ENCODE data around the gene NMT1.

The NMT1 gene

GRCh38 chr17:45060797-45061605 lies at the start of gene NMT1:
Gene NMT1, plus strand, starts transcription at chr17:45061317. Its CDS starts 13 bp downstream, at chr17:45061330.
- peak; percentile 99 for DNase-seq

- no peak for DNase-seq
These were observed 49.4 kb upstream of the NMT1 start for GRCh38 chr17:45011767-45012166.

- DNase-seq = no peak
These were observed 47.8 kb upstream of the NMT1 start for GRCh38 chr17:45013021-45013997.

- DNase-seq = no peak
These were observed 44.9 kb upstream of the NMT1 start for GRCh38 chr17:45016237-45016636.

GRCh38 chr17:45016823-45017222 lies 44.3 kb upstream of the NMT1 start:
- DNase-seq = no peak

GRCh38 chr17:45018514-45018847 lies 42.6 kb upstream of the NMT1 start:
- no peak for DNase-seq

- DNase-seq = peak; percentile 39
These were observed 42.0 kb upstream of the NMT1 start for GRCh38 chr17:45018848-45019711.

GRCh38 chr17:45020354-45021138 lies 40.6 kb upstream of the NMT1 start:
- no peak for DNase-seq

- DNase-seq = peak; percentile 9
These were observed 39.4 kb upstream of the NMT1 start for GRCh38 chr17:45021607-45022287.

- DNase-seq = no peak
These were observed 38.8 kb upstream of the NMT1 start for GRCh38 chr17:45022288-45022648.

GRCh38 chr17:45022655-45023339 lies 38.3 kb upstream of the NMT1 start:
- no peak for DNase-seq

- DNase-seq = no peak
These were observed 32.0 kb upstream of the NMT1 start for GRCh38 chr17:45029096-45029495.

GRCh38 chr17:45029758-45030423 lies 31.2 kb upstream of the NMT1 start:
- no peak for DNase-seq

- no peak for DNase-seq
These were observed 30.4 kb upstream of the NMT1 start for GRCh38 chr17:45030733-45031132.

- no peak for DNase-seq
These were observed 29.6 kb upstream of the NMT1 start for GRCh38 chr17:45031231-45032173.

- no peak for DNase-seq
These were observed 29.0 kb upstream of the NMT1 start for GRCh38 chr17:45032174-45032541.

- DNase-seq = no peak
These were observed 26.5 kb upstream of the NMT1 start for GRCh38 chr17:45034599-45034998.

- no peak for DNase-seq
These were observed 25.3 kb upstream of the NMT1 start for GRCh38 chr17:45035848-45036247.

GRCh38 chr17:45036691-45037090 lies 24.4 kb upstream of the NMT1 start:
- DNase-seq = no peak

Measured in amniotic stem cell (primary cell).